HCT116 (cell line): ENCODE measurements around the gene ACP6.

Source experiments
- CBX3 ChIP-seq: IDR thresholded peaks from 2 replicates; pipeline ENCODE4 v1.6.1; 2012; ENCODE audit warnings: low read depth
- CEBPB ChIP-seq: IDR thresholded peaks from 2 replicates; pipeline ENCODE4 v1.6.1; 2012; ENCODE audit warnings: low read depth
- EZH2 ChIP-seq: fragments of 200-600 bp; sonication (generic); IDR thresholded peaks from 2 replicates; pipeline ENCODE4 v1.6.1; 2017; ENCODE audit warnings: antibody characterized with exemption, mixed run types
- EZH2phosphoT487 ChIP-seq: fragments of 200-600 bp; IDR thresholded peaks from 2 replicates; pipeline ENCODE4 v1.6.1; 2018; ENCODE audit warnings: antibody characterized with exemption, borderline replicate concordance
- POLR2A ChIP-seq: IDR thresholded peaks from 2 replicates; pipeline ENCODE4 v1.7.0; 2011; ENCODE audit warnings: borderline replicate concordance; ENCODE audit not compliant: insufficient read depth, insufficient read length; ENCODE audit errors: extremely low read depth
- RAD21 ChIP-seq: IDR thresholded peaks from 2 replicates; pipeline ENCODE4 v1.6.1; 2012; ENCODE audit warnings: low read depth, mild to moderate bottlenecking
- SP1 ChIP-seq: IDR thresholded peaks from 2 replicates; pipeline ENCODE4 v1.6.1; 2012; ENCODE audit warnings: low read depth
- YY1 ChIP-seq: IDR thresholded peaks from 2 replicates; pipeline ENCODE4 v1.6.1; 2011; ENCODE audit warnings: low read length, low read depth, moderate library complexity, mild to moderate bottlenecking; ENCODE audit not compliant: insufficient replicate concordance; ENCODE audit errors: extremely low read depth
- TF ChIP-seq, protein P1 (sequence below), 3 experiments: fragments of 200-600 bp in 1 of 3; sonication (generic) in 1 of 3; IDR thresholded peaks in 2 of 3; conservative IDR thresholded peaks in 1 of 3; 2 replicates each; pipeline ENCODE4 v1.5.1; 2012 to 2017; ENCODE audit warnings: low read depth in 2 of 3, low read length in 2 of 3, antibody characterized with exemption in 1 of 3, borderline replicate concordance in 1 of 3, control low read depth in 1 of 3, mild to moderate bottlenecking in 1 of 3, mixed read lengths in 1 of 3, mixed run types in 1 of 3, moderate library complexity in 1 of 3; ENCODE audit not compliant: insufficient read depth in 1 of 3
- TF ChIP-seq, protein P2 (sequence below): IDR thresholded peaks from 2 replicates; pipeline ENCODE4 v1.6.1; 2012

DNA sequence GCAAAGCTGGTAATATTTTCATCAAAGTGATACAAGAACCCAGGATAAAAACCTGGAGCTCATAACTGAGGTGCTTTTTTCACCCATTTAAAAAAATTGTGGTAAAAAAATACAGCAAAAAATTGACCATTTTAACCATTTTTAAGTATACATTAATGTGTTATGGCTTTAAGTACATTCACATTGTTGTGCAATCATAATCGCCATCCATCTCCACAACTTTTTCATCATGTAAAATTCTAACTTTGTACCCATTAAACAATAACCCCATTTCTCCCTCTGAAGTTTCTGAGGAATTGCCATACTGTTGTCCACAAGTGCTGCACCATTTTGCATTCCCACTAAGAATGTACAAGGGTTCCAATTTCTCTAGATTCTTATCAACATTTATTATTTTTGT lies 36.6 kb downstream of the ACP6 start:
- TF ChIP-seq SP1 (no peak), POLR2A (no peak), YY1 (no peak), EZH2 (no peak), CEBPB (no peak), RAD21 (no peak), EZH2phosphoT487 (no peak), CBX3 (no peak)
- TF ChIP-seq, protein P1, sequence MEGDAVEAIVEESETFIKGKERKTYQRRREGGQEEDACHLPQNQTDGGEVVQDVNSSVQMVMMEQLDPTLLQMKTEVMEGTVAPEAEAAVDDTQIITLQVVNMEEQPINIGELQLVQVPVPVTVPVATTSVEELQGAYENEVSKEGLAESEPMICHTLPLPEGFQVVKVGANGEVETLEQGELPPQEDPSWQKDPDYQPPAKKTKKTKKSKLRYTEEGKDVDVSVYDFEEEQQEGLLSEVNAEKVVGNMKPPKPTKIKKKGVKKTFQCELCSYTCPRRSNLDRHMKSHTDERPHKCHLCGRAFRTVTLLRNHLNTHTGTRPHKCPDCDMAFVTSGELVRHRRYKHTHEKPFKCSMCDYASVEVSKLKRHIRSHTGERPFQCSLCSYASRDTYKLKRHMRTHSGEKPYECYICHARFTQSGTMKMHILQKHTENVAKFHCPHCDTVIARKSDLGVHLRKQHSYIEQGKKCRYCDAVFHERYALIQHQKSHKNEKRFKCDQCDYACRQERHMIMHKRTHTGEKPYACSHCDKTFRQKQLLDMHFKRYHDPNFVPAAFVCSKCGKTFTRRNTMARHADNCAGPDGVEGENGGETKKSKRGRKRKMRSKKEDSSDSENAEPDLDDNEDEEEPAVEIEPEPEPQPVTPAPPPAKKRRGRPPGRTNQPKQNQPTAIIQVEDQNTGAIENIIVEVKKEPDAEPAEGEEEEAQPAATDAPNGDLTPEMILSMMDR (IDR thresholded peaks at IDR 0.05 in 2 of 3, conservative IDR thresholded peaks at IDR 0.05 in 1 of 3; ENCODE audit: borderline replicate concordance in 1 of 3, insufficient read depth in 1 of 3, low read depth in 2 of 3, low read length in 2 of 3): no peak
- TF ChIP-seq, protein P2, sequence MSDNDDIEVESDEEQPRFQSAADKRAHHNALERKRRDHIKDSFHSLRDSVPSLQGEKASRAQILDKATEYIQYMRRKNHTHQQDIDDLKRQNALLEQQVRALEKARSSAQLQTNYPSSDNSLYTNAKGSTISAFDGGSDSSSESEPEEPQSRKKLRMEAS: no peak
